CD1c-positive myeloid dendritic cell (primary cell): Measurements from ENCODE around the gene ACSF3.

Experiments
- DNase-seq: peaks from one replicate; pipeline ENCODE4 v3.0.0-alpha.2; 2016; ENCODE audit errors: extremely low spot score

The ACSF3 gene

DNA sequence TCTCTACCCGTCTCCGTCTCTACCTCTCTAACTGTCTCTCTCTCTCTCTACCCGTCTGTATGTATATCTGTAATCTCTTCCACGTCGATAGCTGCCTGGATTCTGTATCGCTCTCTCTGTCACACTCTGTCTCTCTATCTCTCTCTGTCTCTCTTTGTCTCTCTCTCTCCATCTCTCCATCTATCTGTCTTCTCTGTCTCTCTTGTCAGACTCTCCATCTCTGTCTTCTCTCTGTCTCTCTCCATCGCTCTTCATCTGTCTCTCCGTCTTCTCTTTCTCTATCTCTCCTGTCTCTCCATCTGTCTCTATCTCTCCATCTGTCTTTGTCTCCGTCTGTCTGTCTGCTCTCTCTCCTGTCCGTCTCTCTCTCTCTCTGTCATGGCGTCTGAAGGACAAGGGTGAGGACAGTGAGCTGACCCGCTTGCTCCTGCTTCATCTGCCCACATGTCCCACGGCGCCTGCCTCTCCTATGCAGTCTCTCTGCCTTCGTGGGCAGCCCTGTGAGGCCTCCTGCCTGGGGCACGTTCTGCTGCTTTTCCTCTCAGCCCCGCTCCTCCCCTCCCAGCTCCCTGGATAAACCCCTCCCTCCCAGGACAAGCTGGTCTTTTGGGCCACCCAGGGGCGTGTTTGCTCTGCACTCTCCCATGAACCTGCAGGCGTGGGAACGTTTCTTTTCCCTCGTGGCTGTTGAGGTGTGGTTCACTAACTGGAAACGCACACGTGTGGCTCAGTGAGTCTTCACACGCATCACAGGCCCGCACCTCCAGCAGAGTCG lies 18.9 kb downstream of the ACSF3 start:
- no peak for DNase-seq

DNA sequence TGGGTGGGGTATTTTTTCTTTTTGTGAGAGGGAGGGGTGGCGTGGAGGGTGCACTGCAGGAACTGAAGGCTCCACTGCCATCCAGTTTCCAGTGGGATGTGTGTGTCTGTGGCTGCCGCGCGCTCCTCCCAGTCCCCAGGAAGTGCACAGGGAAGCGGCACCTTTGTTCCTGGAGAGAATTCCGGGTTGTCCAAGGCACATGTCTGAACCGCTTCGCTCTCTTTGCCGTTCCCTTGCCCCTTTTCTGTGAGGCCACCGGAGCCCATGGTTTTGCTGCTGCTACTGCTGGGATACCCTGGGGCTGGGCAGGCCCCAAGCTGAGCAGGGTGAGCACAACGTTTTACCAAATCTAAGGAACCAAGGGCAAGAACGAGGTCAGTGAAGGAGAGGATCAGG lies 19.5 kb downstream of the ACSF3 start:
- no peak for DNase-seq

DNA sequence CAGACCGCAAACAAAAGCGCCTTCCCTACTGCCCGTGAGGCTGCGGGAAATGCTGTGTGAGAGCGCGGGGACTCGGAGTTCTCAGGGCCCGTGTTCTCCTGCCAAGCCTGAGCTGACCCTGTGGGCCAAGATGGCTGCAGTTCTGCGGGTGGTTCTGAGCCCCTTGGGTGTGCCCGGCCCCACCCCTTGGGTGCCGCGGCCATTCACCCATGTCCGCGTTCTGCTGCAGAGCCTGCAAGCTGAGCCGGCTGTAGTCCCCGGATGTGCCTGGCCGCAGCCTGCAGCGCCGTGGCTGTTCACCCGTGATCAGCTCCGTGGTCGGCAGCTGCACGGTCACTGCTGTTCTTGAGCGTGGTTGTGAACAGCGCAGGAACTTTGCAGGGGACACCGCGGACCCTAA lies 20.0 kb downstream of the ACSF3 start:
- no peak for DNase-seq

DNA sequence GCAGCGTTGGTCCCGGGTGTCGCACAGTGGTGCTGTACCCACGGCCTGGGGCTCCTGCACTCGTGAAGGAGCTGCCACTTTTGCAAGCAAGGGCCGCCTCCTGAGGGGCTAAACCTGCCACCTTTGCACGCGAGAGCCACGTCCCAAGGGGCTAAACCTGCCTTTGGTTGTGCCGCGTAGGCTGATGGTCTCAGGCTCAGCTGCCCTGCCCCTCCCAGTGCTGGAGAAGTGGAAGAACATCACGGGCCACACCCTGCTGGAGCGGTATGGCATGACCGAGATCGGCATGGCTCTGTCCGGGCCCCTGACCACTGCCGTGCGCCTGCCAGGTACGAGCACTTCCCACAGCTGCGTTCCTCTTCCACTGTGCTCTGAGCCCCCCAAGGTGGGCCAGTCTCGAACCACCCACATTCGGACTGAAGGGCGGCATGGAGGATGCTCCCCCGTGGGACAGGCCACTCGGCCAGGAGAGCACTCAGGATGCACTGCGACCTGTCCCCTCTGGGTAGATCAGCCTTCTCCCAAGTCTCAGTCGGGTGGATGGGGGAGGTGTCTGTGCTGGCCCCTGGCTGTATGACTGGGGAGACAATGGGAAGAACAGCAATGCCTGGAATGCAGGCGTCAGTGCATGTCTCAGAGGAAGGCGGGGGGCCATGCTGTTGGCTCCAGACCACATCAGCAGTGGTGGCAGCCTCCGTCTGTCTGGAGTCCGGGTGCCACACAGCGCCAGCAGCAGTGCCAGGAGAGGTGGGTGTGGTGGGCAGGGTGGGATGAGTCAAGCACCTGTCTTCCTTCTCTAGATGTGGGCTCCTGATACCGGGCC lies 20.7 kb downstream of the ACSF3 start:
- DNase-seq: peak; percentile 9

DNA sequence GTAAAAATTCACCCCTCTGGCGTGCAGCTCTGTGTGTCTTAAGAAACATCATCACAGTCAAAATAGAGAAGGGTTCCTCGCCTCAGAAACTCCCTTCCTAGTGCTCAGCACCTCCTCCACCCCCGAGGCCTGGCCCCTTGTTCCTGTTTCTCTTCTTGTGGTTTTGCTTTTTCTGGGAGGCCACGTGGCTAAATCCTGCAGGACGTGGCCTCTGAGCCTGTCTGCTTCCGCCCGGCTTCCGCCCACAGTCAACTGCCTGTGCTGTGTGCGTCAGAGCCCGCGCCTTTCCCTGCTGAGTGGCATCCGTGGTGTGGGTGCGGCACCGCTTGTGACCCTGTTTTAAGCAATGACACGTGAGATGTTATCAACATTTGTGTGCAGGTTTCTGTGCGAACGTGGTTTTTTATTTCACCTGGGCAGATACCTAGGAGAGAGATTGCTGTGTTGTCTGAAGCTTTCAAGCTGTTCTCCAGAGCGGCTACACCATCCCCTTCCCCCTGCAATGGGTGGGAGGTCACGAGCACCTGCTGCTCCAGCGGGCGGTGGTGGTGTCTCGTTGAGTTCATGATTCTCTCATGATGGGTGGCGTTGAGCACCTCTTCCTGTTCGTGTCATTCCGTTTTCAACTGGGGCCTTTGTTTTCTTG lies 21.7 kb downstream of the ACSF3 start:
- DNase-seq: peak; percentile 97

DNA sequence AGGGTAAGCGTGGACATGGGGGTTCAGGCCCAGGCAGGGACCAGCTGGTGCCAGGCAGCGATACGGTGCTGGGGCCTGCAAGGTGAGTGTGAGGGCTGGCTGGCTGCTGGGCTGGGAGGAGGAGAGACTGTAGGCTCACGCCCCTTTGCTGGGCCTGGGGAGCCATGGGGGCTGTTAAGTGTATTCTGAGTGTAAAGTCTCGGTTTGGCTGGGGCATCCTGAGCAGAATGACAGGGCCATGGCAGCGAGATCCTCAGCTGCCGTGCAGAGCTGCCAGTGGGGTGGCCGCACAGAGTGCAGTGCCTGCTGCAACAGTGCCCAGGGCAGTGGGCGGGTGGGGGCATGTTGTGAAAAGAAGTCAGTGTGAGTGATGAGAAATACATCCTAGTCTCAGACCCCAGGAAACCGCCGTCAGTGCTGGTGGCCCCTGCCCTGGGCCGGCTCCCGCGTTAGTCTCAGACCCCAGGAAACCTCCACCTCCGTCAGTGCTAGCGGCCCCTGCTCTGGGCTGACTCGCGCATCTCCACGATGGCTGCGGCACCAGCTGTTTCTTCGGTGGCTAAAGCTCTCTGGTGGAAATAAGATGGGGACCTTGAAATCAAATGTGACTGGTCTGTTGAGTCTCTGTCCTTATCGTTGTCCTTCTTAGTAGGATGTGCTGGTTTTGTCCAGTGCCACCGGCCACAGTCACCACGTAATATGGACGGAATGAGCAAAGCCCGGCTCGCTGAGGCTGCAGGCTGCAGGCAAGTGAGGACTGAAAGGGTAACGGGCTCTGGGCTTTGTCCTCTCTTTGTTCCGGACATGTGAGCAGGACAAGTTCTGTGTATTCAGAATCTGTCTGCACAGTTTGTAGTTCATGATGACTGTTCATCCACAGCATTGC lies 22.9 kb downstream of the ACSF3 start:
- no peak for DNase-seq

DNA sequence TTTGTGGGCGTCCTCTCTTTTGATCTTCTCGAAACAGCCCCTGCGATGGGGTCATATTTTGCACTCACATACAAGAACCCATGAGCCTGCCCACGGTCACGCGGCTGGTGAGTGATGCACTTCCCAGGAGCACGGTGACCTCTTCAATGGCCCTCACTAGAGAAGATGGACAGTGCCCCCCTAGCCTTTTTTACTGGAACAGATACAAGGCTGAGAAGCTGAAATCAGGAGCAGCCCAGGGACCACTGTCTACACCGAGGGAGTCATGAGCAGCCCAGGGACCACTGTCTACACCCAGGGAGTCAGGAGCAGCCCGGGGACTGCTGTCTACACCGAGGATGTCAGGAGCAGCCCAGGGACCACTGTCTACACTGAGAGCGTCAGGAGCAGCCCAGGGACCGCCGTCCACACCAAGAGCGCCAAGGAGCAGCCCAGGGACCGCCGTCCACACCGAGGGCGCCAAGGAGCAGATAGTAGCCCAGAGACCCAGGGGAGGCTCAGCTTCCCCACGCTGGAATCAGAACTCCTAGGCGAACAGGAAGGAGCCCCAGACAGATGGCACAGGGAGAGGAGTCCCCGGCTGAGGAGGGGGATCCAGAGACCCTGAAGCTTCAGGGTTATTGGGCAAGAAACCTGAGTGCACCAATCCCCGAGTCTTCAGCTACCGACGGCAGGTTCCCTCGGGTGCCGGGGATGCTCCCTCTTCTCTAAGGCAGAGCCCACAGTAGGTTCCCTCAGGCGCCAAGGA lies 23.7 kb downstream of the ACSF3 start:
- peak; percentile 10 for DNase-seq

DNA sequence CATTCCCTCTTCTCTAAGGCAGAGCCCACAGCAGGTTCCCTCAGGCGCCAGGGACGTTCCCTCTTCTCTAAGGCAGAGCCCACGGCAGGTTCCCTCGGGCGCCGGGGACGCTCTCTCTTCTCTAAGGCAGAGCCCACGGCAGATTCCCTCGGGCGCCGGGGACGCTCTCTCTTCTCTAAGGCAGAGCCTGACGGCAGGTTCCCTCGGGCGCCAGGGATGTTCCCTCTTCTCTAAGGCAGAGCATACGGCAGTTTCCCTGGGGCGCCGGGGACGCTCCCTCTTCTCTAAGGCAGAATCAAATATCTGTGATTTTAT lies 24.3 kb downstream of the ACSF3 start:
- DNase-seq: peak; percentile 11

DNA sequence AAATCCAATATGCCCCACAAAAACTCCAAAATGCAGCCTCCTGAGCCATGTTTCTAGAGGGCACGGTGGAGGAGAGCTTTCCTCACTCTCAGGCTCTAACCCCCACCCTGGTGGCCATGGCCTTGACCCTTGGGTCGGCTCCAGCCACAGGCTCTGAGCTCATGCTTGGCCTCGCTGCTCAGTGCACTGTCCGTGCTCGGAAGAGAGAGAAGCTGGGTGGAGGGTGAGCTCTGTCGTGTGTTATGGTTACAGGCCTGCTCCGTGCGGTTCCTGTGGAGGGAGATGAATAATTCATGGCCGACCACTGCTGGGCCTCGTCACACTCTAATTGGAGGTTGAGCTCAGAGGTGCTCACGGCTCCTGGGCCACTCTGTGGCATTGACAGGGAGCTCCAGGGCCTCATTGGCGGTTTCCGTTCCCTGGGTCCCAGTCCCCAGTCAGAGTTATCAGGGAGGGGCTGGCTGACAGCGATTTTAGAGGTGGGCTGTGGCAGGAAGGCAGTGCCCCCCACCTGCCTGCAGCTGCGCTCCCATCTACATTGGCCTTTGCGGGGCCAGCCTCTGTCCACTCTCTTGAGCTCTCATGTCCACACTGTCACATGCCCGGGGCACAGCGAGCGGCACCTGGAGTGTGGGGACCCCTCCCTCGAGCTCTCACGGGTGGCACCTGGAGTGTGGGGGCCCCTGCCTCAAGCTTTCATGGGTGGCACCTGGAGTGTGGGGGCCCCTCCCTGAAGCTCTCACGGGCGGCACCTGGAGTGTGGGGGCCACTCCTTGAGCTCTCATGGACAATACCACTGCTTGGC lies 24.9 kb downstream of the ACSF3 start:
- DNase-seq: peak; percentile 15

DNA sequence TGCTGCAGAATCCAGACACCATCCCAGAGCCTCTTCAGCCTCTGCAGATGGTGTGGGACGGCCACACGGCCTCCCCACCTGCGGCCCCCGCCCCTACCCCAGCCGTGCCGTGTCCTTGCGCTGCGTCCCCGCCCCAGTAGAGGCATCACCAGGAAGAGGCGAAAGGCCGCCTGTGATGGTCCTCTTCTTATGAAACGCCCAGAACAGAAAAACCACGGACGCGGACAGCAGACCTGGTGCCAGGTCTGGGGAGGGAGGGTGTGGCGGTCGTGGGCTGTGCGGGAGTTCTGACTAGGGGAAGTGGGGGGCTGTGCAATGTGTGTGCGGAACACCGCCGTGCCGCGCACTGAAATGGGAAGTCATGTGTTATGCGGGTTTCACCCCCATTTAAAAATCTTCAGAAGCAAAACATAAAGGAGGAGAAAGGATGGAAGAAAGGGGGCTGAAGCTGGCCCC lies 25.5 kb downstream of the ACSF3 start:
- peak; percentile 43 for DNase-seq

DNA sequence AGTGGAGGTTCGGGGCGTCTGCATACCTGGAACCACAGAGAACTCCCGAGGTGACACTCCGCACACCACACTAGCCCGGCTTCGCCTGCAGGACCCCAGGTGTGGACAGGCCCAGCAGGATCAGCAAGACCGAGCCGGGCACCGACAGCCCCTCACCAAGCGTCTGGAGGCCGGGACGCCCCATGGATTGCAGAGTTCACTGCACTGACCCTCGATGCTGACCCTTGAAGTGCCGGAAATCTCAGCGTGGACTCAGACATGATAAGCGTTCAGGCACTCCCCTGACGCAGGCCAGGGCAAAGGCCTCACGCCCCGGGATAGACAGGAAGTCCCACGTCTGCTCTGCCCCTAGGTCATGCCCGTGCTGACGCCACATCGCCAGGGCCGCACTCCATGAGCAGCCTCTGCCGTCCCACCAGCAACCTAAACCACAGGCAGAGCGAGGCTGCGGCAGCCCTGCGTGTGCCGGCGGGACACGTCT lies 26.0 kb downstream of the ACSF3 start:
- DNase-seq: no peak

DNA sequence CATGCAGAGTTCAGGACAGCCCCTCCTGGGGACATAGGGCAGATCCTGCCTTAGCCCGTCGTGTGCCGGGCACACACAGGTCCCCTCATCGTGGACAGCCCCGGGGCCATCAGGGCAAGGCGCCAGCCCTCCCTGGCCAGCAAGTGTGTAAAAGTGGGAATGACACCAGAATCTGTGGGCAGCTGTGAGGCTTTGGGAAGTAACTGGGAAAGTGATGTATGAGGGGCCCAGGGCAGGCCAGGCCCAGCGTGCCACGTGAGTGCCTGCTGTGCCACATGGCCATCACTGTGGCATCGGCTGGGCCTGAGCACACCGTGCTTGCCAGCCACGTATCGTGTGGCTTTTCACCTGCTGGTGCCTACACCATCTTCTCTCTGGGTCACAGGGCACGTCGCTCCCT lies 26.6 kb downstream of the ACSF3 start:
- no peak for DNase-seq

DNA sequence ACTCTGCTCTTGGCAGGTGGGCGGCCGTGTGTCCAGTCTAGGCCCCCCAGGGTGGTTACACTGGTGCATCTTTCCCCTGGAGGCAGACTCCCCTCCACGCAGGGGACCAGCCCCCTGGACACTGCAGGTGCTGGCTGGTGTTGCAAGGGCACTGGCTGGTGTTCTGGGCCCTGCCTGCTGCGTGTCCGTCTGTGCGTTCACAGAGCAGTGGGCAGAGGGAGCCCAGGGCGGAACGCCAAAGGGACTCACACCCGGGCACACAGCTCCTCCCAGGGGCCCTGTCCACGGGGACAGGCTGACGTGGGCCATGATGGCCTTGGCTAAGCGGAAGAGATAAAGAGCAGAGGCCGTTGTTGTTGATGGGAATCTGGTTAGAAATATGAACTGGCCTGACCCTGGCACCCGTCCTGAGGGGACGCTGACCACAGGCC lies 27.3 kb downstream of the ACSF3 start:
- no peak for DNase-seq

DNA sequence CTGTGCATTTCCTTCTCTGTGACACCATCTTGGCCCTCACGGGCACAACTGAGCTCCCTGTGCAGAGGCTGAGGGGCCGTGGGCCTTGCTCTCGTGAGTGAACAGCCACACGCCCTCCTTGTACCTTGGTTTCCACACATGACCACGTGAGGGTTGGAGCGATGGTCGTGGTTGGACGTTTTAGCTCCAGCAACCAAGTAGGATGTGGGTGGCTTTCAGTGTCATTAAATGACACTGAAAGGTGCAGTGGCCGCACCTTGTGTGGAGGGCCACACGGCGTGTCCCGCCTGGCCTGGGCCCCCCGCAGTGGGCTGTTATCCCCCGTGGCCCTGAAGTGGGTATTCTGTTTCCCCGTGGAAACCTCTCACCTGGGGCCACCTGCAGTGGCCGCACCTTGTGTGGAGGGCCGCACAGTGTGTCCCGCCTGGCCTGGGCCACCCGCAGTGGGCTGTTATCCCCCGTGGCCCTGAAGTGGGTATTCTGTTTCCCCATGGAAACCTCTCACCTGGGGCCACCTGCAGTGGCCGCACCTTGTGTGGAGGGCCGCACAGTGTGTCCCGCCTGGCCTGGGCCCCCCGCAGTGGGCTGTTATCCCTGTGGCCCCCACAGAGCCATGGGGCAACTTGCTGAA lies 28.2 kb downstream of the ACSF3 start:
- DNase-seq: no peak

DNA sequence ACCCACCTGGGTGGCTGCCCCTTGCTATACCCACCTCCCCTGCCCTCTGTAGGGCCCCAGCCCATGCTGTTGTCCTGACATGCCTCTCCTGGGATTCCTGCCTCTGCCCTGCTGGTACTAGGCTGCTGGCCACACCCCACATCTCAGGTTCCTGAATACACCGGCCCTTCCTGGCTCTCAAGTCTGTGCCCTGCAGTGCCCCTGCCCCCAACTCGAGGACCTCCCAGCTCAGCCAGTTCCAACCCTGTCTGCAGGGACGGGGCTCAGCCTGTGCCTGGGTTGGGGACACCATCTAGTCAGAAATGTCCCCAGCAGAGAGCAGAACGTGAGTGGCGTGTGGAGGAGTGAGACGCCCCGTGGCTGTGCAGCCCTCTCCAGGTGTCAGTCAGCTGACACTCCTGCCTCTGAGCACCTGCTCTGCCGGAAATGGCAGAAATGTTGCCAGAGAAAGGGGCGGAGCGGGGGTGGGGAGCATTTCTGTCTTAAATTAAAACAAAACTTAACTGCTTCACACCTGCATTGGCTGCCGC lies 28.7 kb downstream of the ACSF3 start:
- peak; percentile 45 for DNase-seq

DNA sequence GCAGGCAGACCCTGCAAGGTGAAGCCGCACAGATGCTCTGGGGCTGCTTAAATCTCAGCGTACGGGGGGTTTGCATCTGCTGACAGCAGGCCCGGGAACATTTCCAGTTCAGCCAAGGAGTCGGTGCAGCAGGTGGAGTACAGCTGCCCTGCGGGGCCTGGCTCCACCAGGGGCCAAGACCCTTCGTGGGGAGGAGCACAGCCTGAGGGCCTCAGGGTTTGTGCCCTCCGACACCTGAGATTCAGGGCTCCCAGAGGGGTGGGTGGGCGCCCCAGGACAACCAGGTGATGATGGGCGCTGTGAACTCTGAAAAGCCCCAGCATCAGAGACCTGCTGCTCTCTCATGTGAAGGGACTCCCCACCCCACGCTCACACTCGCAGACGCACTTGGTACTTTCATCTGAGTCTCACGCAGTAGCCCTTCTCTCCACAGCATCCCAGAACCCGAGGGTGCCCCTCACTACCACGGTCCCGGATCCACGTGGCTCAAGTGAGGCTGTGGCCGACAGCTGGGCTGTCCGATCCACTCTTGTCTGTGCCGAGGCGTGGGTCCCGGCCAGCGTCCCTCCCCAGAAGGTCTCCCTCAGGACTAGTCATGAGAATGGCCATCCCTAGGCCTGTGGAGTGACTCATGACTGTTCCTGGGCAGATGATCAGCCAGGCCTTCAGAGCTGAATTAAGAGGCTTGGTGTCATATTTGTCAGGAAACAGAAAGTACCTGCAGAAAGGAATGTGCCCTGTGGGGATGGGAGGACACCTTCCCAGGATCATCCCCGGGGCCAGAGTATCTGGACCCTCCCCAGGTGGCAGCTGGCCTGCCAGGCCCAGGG lies 29.6 kb downstream of the ACSF3 start:
- DNase-seq: no peak

DNA sequence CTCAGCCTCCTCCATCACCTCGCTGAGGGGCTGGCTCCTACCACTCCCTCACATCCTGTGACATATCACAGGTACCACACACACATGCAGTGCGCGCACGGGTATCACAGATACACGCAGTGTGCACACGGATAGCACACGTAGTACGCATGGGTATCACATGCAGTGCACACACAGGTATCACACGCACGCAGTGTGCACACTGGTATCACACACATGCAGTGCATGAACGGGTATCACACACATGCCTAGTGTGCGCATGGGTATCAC lies 30.1 kb downstream of the ACSF3 start:
- no peak for DNase-seq

DNA sequence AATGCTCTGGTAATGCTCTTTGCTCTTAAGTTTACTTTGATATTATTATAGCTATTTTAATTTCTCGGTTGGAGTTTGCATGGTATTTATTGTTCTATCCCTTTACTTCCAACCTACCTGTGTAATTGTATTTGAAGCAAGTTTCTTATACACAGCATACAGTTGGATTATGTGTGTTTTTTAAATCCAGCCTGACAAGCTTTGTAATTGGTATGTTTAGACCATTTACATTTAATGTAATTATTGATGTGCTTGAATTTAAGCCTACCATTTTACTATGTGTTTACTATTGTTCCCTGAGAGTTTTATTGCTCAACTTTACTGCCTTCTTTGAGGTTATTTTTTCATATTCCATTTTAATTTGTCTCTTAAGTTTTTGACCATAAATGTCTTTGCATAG lies 35.7 kb downstream of the ACSF3 start:
- no peak for DNase-seq

DNA sequence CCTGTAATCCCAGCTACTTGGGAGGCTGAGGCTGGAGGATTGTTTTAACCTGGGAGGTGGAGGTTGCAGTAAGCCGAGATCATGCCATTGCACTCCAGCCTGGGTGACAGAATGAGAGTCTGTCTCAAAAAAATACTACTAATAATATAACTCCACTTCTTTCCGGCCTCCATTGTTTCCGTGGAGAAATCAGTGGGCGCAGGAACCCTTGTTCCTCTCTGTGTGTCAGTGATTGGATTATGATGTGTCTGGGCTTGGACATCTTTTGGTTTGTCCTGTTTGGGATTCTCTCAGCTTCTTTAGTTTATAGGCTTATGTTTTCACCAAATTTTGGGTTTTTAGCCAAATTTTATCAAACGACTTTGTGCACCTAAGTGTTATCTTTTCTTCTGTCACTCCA lies 36.8 kb downstream of the ACSF3 start:
- DNase-seq: no peak
